Liver (tissue), 9 donors: Measurements from ENCODE around the gene CPNE5. TPM values are rescaled to one million over a fixed set of nuclear protein-coding genes. Genes with fewer than 3 reads are reported as not detected.

Experiments
- DNase-seq: peaks from one replicate; pipeline ENCODE4 v3.0.0-alpha.2; 2017; ENCODE audit warnings: low spot score
- H3K27ac ChIP-seq, 2 donors: one replicate each; pipeline ENCODE4 v1.7.0; 2013; ENCODE audit warnings: inconsistent platforms in 2 of 2, low read length in 2 of 2, control low read depth in 1 of 2, low read depth in 1 of 2, mild to moderate bottlenecking in 1 of 2
- H3K27me3 ChIP-seq, 4 donors: one replicate each; pipeline versions ENCODE4 v1.6.1 to v1.7.0; 2013; ENCODE audit warnings: low read length in 3 of 4, inconsistent platforms in 1 of 4, mild to moderate bottlenecking in 1 of 4, moderate library complexity in 1 of 4; ENCODE audit not compliant: control insufficient read depth in 4 of 4, insufficient read depth in 4 of 4
- H3K36me3 ChIP-seq, 4 donors: one replicate each; pipeline versions ENCODE4 v1.6.1 to v1.7.0; 2013; ENCODE audit warnings: low read length in 3 of 4, mild to moderate bottlenecking in 3 of 4, low read depth in 1 of 4, moderate library complexity in 1 of 4; ENCODE audit not compliant: control insufficient read depth in 4 of 4, insufficient read depth in 3 of 4
- H3K4me1 ChIP-seq, 4 donors: one replicate each; pipeline versions ENCODE4 v1.6.1 to v1.7.0; 2013; ENCODE audit warnings: low read length in 3 of 4, mild to moderate bottlenecking in 3 of 4, moderate library complexity in 1 of 4; ENCODE audit not compliant: control insufficient read depth in 4 of 4, insufficient read depth in 4 of 4
- H3K4me3 ChIP-seq, 3 donors: one replicate each; pipeline versions ENCODE4 v1.6.1 to v1.7.0; 2013; ENCODE audit warnings: low read length in 3 of 3, control low read depth in 1 of 3, low read depth in 1 of 3, mild to moderate bottlenecking in 1 of 3
- H3K9ac ChIP-seq, 2 donors: one replicate each; pipeline ENCODE4 v1.7.0; 2013; ENCODE audit warnings: low read length in 2 of 2, mild to moderate bottlenecking in 2 of 2, moderate library complexity in 2 of 2, control low read depth in 1 of 2, low read depth in 1 of 2
- H3K9me3 ChIP-seq, 4 donors: one replicate each; pipeline versions ENCODE4 v1.6.1 to v1.7.0; 2013; ENCODE audit warnings: low read length in 3 of 4; ENCODE audit not compliant: control insufficient read depth in 4 of 4
- EGR1 ChIP-seq, 2 donors: IDR thresholded peaks; 2 replicates each; pipeline ENCODE4 v1.6.1; 2016 to 2018; ENCODE audit warnings: antibody characterized with exemption in 2 of 2, low read depth in 2 of 2
- FOXA1 ChIP-seq: IDR thresholded peaks from 2 replicates; pipeline ENCODE4 v1.6.1; 2016; ENCODE audit warnings: antibody characterized with exemption
- FOXA2 ChIP-seq: IDR thresholded peaks from 2 replicates; pipeline ENCODE4 v1.6.1; 2016; ENCODE audit warnings: antibody characterized with exemption
- GABPA ChIP-seq, 2 donors: IDR thresholded peaks in 1 of 2; conservative IDR thresholded peaks in 1 of 2; 2 replicates each; pipeline ENCODE4 v1.6.1; 2016; ENCODE audit warnings: antibody characterized with exemption in 2 of 2, mild to moderate bottlenecking in 1 of 2, moderate library complexity in 1 of 2
- HNF4G ChIP-seq: IDR thresholded peaks from 2 replicates; pipeline ENCODE4 v1.6.1; 2016; ENCODE audit warnings: antibody characterized with exemption
- JUND ChIP-seq, 2 donors: IDR thresholded peaks; 2 replicates each; pipeline ENCODE4 v1.6.1; 2016; ENCODE audit warnings: antibody characterized with exemption in 2 of 2
- NR2F2 ChIP-seq: IDR thresholded peaks from 2 replicates; pipeline ENCODE4 v1.6.1; 2016; ENCODE audit warnings: antibody characterized with exemption
- RAD21 ChIP-seq, 2 donors: IDR thresholded peaks; 2 replicates each; pipeline ENCODE4 v1.6.1; 2016; ENCODE audit warnings: antibody characterized with exemption in 2 of 2, mild to moderate bottlenecking in 2 of 2
- RXRA ChIP-seq, 2 donors: IDR thresholded peaks; 2 replicates each; pipeline ENCODE4 v1.6.1; 2017 to 2018; ENCODE audit warnings: antibody characterized with exemption in 2 of 2, mild to moderate bottlenecking in 1 of 2
- SP1 ChIP-seq: IDR thresholded peaks from 2 replicates; pipeline ENCODE4 v1.6.1; 2018; ENCODE audit warnings: antibody characterized with exemption, mild to moderate bottlenecking
- TAF1 ChIP-seq: conservative IDR thresholded peaks from 2 replicates; pipeline ENCODE4 v1.6.1; 2016; ENCODE audit warnings: antibody characterized with exemption, mild to moderate bottlenecking
- YY1 ChIP-seq: IDR thresholded peaks from 2 replicates; pipeline ENCODE4 v1.6.1; 2016; ENCODE audit warnings: antibody characterized with exemption, mild to moderate bottlenecking
- WGBS: extraction: QIAGEN DNeasy Blood & Tissue Kit; methylation state at CpG from one replicate; pipeline ENCODE4 v1.1.7; 2013; 5-methylcytosine and 5-hydroxymethylcytosine counted together
- polyA plus RNA-seq, 2 donors: library from polyadenylated mRNA; stranded (reverse) in 1 of 2; unstranded in 1 of 2; fragments of 200-250 nt in 1 of 2; fragments of >200 nt in 1 of 2; fragmentation: Nextera tagmentation in 1 of 2; extraction: Ambion mirVana in 1 of 2; gene quantifications; one replicate each; pipeline versions ENCODE4 v1.2.1 to v1.2.3, GENCODE V29; 2013 to 2015
- total RNA-seq, 2 donors: library from RNA; depleted of rRNA; stranded (reverse); fragments of >200 nt; gene quantifications; one replicate each; pipeline ENCODE4 v1.2.3, GENCODE V29; 2014
- TF ChIP-seq, protein P1 (sequence below): IDR thresholded peaks from 2 replicates; pipeline ENCODE4 v1.6.1; 2016; ENCODE audit warnings: antibody characterized with exemption
- TF ChIP-seq, protein P2 (sequence below): fragments of 150-350 bp; IDR thresholded peaks from 2 replicates; pipeline ENCODE4 v1.5.1; 2017; ENCODE audit warnings: improper control_type of control experiment, low read depth, low read length; ENCODE audit not compliant: missing input control
- TF ChIP-seq, protein P3 (sequence below): IDR thresholded peaks from 2 replicates; pipeline ENCODE4 v1.6.1; 2016; ENCODE audit warnings: antibody characterized with exemption, mild to moderate bottlenecking
- TF ChIP-seq, protein P4 (sequence below): IDR thresholded peaks from 2 replicates; pipeline ENCODE4 v1.6.1; 2016; ENCODE audit warnings: antibody characterized with exemption
- donor health status: healthy.
- donor health status: healthy.
- donor health status: healthy.
- donor health status: healthy.
- donor health status: healthy.

Gene CPNE5
- total and polyA plus RNA-seq, 4 donors = 0.24 to 1.1 (median 0.44) TPM

DNA sequence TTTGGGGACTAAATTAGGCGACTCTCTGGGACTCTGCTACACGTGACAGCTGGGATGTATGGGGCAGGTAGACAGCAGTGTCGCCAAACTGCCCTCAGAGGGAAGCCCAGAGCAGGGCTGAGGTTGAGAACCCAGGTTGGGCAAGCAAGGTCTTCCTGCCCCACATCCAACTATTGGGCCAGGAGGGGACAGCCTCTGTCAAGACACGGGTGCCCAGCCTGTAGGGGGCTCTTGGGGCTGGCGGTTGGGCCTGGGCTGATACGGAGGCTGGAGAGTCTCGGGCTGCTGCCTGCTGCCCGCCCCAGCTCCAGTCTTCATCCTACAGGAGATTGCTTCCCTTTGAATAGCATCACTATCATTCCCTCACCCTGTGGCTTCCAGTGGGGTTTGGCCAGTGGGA is 33.3 kb downstream of the CPNE5 start:
- Histone ChIP-seq H3K4me1 (no peaks in the 10 kb centered on the region), H3K27me3 (no peaks in the 10 kb centered on the region), H3K9me3 (no peaks in the 10 kb centered on the region), H3K27ac (no peak overlapping the region), H3K4me3 (no peak overlapping the region), H3K9ac (no peak overlapping the region), H3K36me3 (no peaks in the 10 kb centered on the region)
- TF ChIP-seq, protein P1, sequence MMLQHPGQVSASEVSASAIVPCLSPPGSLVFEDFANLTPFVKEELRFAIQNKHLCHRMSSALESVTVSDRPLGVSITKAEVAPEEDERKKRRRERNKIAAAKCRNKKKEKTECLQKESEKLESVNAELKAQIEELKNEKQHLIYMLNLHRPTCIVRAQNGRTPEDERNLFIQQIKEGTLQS = no peak
- TF ChIP-seq SP1 = no peak
- TF ChIP-seq, protein P2, sequence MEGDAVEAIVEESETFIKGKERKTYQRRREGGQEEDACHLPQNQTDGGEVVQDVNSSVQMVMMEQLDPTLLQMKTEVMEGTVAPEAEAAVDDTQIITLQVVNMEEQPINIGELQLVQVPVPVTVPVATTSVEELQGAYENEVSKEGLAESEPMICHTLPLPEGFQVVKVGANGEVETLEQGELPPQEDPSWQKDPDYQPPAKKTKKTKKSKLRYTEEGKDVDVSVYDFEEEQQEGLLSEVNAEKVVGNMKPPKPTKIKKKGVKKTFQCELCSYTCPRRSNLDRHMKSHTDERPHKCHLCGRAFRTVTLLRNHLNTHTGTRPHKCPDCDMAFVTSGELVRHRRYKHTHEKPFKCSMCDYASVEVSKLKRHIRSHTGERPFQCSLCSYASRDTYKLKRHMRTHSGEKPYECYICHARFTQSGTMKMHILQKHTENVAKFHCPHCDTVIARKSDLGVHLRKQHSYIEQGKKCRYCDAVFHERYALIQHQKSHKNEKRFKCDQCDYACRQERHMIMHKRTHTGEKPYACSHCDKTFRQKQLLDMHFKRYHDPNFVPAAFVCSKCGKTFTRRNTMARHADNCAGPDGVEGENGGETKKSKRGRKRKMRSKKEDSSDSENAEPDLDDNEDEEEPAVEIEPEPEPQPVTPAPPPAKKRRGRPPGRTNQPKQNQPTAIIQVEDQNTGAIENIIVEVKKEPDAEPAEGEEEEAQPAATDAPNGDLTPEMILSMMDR = no peak
- no peak for TF ChIP-seq EGR1 (IDR thresholded peaks at IDR 0.05; ENCODE audit: low read depth in 2 of 2)
- TF ChIP-seq GABPA (IDR thresholded peaks at IDR 0.05 in 1 of 2, conservative IDR thresholded peaks at IDR 0.05 in 1 of 2) = no peak
- TF ChIP-seq TAF1 = no peak
- TF ChIP-seq NR2F2 = no peak
- TF ChIP-seq YY1 = no peak
- no peak for TF ChIP-seq JUND (IDR thresholded peaks at IDR 0.05)
- TF ChIP-seq RAD21 (IDR thresholded peaks at IDR 0.05) = no peak
- TF ChIP-seq, protein P3, sequence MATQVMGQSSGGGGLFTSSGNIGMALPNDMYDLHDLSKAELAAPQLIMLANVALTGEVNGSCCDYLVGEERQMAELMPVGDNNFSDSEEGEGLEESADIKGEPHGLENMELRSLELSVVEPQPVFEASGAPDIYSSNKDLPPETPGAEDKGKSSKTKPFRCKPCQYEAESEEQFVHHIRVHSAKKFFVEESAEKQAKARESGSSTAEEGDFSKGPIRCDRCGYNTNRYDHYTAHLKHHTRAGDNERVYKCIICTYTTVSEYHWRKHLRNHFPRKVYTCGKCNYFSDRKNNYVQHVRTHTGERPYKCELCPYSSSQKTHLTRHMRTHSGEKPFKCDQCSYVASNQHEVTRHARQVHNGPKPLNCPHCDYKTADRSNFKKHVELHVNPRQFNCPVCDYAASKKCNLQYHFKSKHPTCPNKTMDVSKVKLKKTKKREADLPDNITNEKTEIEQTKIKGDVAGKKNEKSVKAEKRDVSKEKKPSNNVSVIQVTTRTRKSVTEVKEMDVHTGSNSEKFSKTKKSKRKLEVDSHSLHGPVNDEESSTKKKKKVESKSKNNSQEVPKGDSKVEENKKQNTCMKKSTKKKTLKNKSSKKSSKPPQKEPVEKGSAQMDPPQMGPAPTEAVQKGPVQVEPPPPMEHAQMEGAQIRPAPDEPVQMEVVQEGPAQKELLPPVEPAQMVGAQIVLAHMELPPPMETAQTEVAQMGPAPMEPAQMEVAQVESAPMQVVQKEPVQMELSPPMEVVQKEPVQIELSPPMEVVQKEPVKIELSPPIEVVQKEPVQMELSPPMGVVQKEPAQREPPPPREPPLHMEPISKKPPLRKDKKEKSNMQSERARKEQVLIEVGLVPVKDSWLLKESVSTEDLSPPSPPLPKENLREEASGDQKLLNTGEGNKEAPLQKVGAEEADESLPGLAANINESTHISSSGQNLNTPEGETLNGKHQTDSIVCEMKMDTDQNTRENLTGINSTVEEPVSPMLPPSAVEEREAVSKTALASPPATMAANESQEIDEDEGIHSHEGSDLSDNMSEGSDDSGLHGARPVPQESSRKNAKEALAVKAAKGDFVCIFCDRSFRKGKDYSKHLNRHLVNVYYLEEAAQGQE = no peak
- 65% methylated on average over 8 of the region's 8 CpGs for WGBS
- no peak for DNase-seq

DNA sequence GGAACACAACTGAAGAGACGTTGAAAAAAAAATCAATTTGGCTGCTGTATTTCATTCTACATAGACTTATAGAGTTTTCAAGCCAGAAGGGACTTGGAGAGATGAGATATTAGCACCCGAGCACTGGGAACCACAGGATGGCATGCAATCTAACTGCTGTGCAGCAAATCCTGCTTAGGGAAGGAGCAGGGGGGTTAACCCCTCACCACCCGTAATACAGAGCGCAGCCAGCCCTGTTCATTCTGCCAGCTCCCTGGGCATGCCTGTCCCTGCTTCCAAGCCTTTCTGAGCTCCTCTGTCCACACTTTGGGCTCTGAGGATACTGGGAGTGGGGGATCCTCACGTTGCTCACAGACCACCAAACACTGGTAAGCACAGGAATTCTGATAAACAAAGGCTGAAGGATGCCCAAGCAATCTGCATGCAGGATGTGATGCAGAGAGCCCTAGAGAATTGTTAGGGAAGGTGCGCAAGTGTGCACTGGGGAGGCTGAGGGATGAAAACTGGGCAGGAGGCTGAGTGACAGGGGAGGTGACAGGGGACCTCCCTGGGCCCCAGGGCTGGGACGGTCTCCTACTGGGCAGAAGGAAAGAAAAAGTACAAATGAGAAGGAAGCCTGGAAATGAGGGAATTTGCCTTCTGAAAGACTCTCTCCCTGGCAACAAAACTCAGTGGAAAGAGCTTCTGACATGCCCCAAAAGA is 34.0 kb downstream of the CPNE5 start:
- no peak for DNase-seq
- 56% methylated on average over 7 of the region's 7 CpGs for WGBS
- Histone ChIP-seq H3K9ac (no peak overlapping the region), H3K27me3 (no peaks in the 10 kb centered on the region), H3K27ac (no peak overlapping the region), H3K4me3 (no peak overlapping the region), H3K36me3 (no peaks in the 10 kb centered on the region), H3K9me3 (no peaks in the 10 kb centered on the region), H3K4me1 (no peaks in the 10 kb centered on the region)
- TF ChIP-seq FOXA1 (no peak), JUND (IDR thresholded peaks at IDR 0.05) (no peak), NR2F2 (no peak), SP1 (no peak), YY1 (no peak), FOXA2 (no peak), GABPA (IDR thresholded peaks at IDR 0.05 in 1 of 2, conservative IDR thresholded peaks at IDR 0.05 in 1 of 2) (no peak), HNF4G (no peak), TAF1 (no peak), RXRA (IDR thresholded peaks at IDR 0.05) (no peak)
- TF ChIP-seq, protein P1 = no peak
- TF ChIP-seq, protein P4, sequence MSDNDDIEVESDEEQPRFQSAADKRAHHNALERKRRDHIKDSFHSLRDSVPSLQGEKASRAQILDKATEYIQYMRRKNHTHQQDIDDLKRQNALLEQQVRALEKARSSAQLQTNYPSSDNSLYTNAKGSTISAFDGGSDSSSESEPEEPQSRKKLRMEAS = no peak
- TF ChIP-seq, protein P3 = no peak
- TF ChIP-seq, protein P2 = no peak
